Sigmoid colon (tissue), 7 donors: ENCODE measurements around the gene KLHL40. TPM values are rescaled to one million over a fixed set of nuclear protein-coding genes. Genes with fewer than 3 reads are reported as not detected.
A peak's percentile ranks its signal among the peaks of the same experiment; 100 is the strongest.

ENCODE experiments used
- DNase-seq: peaks from one replicate; pipeline ENCODE4 v3.0.0-alpha.2; 2019
- H3K27ac ChIP-seq, 4 donors: fragments of 200-600 bp; sonication (generic); one replicate each; pipeline ENCODE4 v1.5.1; 2016 to 2019; ENCODE audit warnings: mild to moderate bottlenecking in 1 of 4
- H3K27me3 ChIP-seq, 3 donors: fragments of 200-600 bp; sonication (generic); one replicate each; pipeline ENCODE4 v1.5.1; 2019; ENCODE audit warnings: mild to moderate bottlenecking in 1 of 3
- H3K36me3 ChIP-seq, 4 donors: fragments of 200-600 bp; sonication (generic); one replicate each; pipeline ENCODE4 v1.5.1; 2016 to 2019
- H3K4me1 ChIP-seq, 4 donors: fragments of 200-600 bp; sonication (generic); one replicate each; pipeline ENCODE4 v1.5.1; 2017 to 2019
- H3K4me3 ChIP-seq, 4 donors: fragments of 200-600 bp; sonication (generic); one replicate each; pipeline ENCODE4 v1.5.1; 2017 to 2019; ENCODE audit warnings: mild to moderate bottlenecking in 2 of 4, moderate library complexity in 1 of 4
- H3K9me3 ChIP-seq, 4 donors: fragments of 200-600 bp in 3 of 4; sonication (generic) in 3 of 4; one replicate each; pipeline versions ENCODE4 v1.5.1 to v1.6.1; 2013 to 2019
- CTCF ChIP-seq, 4 experiments: fragments of 450-650 bp in 3 of 4; fragments of 200-600 bp in 1 of 4; IDR thresholded peaks; one replicate each; pipeline ENCODE4 v1.5.1; 2016 to 2019; ENCODE audit warnings: antibody characterized with exemption in 4 of 4, mild to moderate bottlenecking in 3 of 4, moderate library complexity in 2 of 4
- EP300 ChIP-seq, 4 donors: sonication (generic); formaldehyde crosslinking; IDR thresholded peaks; one replicate each; pipeline ENCODE4 v1.6.1; 2017; ENCODE audit warnings: antibody characterized with exemption in 4 of 4
- POLR2A ChIP-seq, 2 donors: fragments of 450-650 bp; IDR thresholded peaks; one replicate each; pipeline ENCODE4 v1.6.1; 2016; ENCODE audit warnings: antibody characterized with exemption in 2 of 2, mild to moderate bottlenecking in 2 of 2, moderate library complexity in 2 of 2
- POLR2AphosphoS5 ChIP-seq, 4 donors: sonication (generic); formaldehyde crosslinking; IDR thresholded peaks; one replicate each; pipeline ENCODE4 v1.6.1; 2017; ENCODE audit warnings: antibody characterized with exemption in 4 of 4
- WGBS, 2 donors: extraction: QIAGEN DNeasy Blood & Tissue Kit; methylation state at CpG; one replicate each; pipeline ENCODE4 v1.1.7; 2013; 5-methylcytosine and 5-hydroxymethylcytosine counted together
- intact Hi-C: fragments of 100-400 bp; cut with DNase I; formaldehyde crosslinking; loops from one replicate; pipeline ENCODE4 v1.15.1; 2023
- polyA plus RNA-seq, 3 donors: library from polyadenylated mRNA; stranded (reverse); fragments of 200-250 nt; gene quantifications; one replicate each; pipeline ENCODE4 v1.2.3, GENCODE V29; 2013
- total RNA-seq, 4 donors: library from RNA; depleted of rRNA; stranded (reverse); fragments of >200 nt; gene quantifications; one replicate each; pipeline ENCODE4 v1.1.0, GENCODE V29; 2016
- donor health status: healthy with polysubstance abuse.
- donor health status: Bipolar disorder and iron deficiency.
- donor health status: healthy.

The KLHL40 gene
- total and polyA plus RNA-seq, 7 donors = under 0.01 TPM; not detected in 6

GRCh38 chr3:42710323-42711021, 25.1 kb downstream of the KLHL40 start:
- TF ChIP-seq CTCF (IDR thresholded peaks at IDR 0.05) (no peak), POLR2AphosphoS5 (IDR thresholded peaks at IDR 0.05) (no peak), POLR2A (IDR thresholded peaks at IDR 0.05) (no peak), EP300 (IDR thresholded peaks at IDR 0.05) (no peak)
- DNase-seq = no peak

GRCh38 chr3:42711491-42712343, 26.4 kb downstream of the KLHL40 start:
- Histone ChIP-seq H3K27ac (no peak overlapping the region), H3K36me3 (no peaks in the 10 kb centered on the region), H3K4me3 (no peak overlapping the region), H3K27me3 (no peaks in the 10 kb centered on the region), H3K4me1 (no peaks in the 10 kb centered on the region), H3K9me3 (no peaks in the 10 kb centered on the region)
- TF ChIP-seq POLR2A (IDR thresholded peaks at IDR 0.05) = no peak
- TF ChIP-seq EP300 (IDR thresholded peaks at IDR 0.05) = no peak
- no peak for TF ChIP-seq CTCF (IDR thresholded peaks at IDR 0.05)
- no peak for TF ChIP-seq POLR2AphosphoS5 (IDR thresholded peaks at IDR 0.05)
- intact Hi-C loops = no loop called here
- 59 to 67% methylated on average over 6 of the region's 6 CpGs for WGBS, 2 donors
- peak; percentile 47 for DNase-seq

More at GRCh38 chr3:42710323-42711021, 25.1 kb downstream of the KLHL40 start:
- no peaks in the 10 kb centered on the region for H3K4me1 ChIP-seq
- H3K4me3 ChIP-seq = no peak overlapping the region
- no peaks in the 10 kb centered on the region for H3K27me3 ChIP-seq
- intact Hi-C loops = no loop called here
- no peaks in the 10 kb centered on the region for H3K9me3 ChIP-seq
- no peaks in the 10 kb centered on the region for H3K36me3 ChIP-seq
- no peak overlapping the region for H3K27ac ChIP-seq
- WGBS, 2 donors = 78 to 82% methylated on average over 7 of the region's 7 CpGs

- H3K4me1 ChIP-seq = no peaks in the 10 kb centered on the region
- H3K9me3 ChIP-seq = no peaks in the 10 kb centered on the region
- H3K4me3 ChIP-seq = no peak overlapping the region
- TF ChIP-seq POLR2A (IDR thresholded peaks at IDR 0.05) (no peak), CTCF (IDR thresholded peaks at IDR 0.05) (no peak), POLR2AphosphoS5 (IDR thresholded peaks at IDR 0.05) (no peak), EP300 (IDR thresholded peaks at IDR 0.05) (no peak)
- no peaks in the 10 kb centered on the region for H3K27me3 ChIP-seq
- no peak overlapping the region for H3K27ac ChIP-seq
- no peaks in the 10 kb centered on the region for H3K36me3 ChIP-seq
- DNase-seq = no peak
- intact Hi-C loops = no loop called here
- WGBS, 2 donors = 90 to 94% methylated on average over 4 of the region's 4 CpGs
Measured at GRCh38 chr3:42712344-42712648, 27.0 kb downstream of the KLHL40 start.

- intact Hi-C loops = no loop called here
- WGBS, 2 donors = 83 to 85% methylated on average over 5 of the region's 5 CpGs
- DNase-seq = peak; percentile 27
Measured at GRCh38 chr3:42712688-42713372, 27.5 kb downstream of the KLHL40 start.

More at GRCh38 chr3:42712688-42713372, 27.5 kb downstream of the KLHL40 start:
- Histone ChIP-seq H3K27me3 (no peaks in the 10 kb centered on the region), H3K36me3 (no peaks in the 10 kb centered on the region), H3K9me3 (no peaks in the 10 kb centered on the region), H3K27ac (no peak overlapping the region), H3K4me1 (no peaks in the 10 kb centered on the region), H3K4me3 (no peak overlapping the region)
- TF ChIP-seq EP300 (IDR thresholded peaks at IDR 0.05) (no peak), POLR2A (IDR thresholded peaks at IDR 0.05) (no peak), POLR2AphosphoS5 (IDR thresholded peaks at IDR 0.05) (no peak), CTCF (IDR thresholded peaks at IDR 0.05) (no peak)
